Endothelial cell of umbilical vein (primary cell): Measurements from ENCODE around the gene FAM193B. TPM values are rescaled to one million over a fixed set of nuclear protein-coding genes. Genes with fewer than 3 reads are reported as not detected.

Source experiments
- BruUV-seq: library from RNA; stranded (reverse); fragments of 400-500 nt; replicated peaks from 2 replicates; lab custom pipeline; 2021; lab: Mats Ljungman, UMichigan
- CTCF ChIA-PET: fragments of 300-600, 350-600 bp; sonication (Branson Sonifier 250); formaldehyde crosslinking; loops from one replicate; lab custom pipeline; 2021; ENCODE audit warnings: antibody characterized with exemption, inconsistent platforms; lab: Charles Lee
- POLR2A ChIA-PET: fragments of 300-600, 350-600 bp; sonication (Branson Sonifier 250); formaldehyde crosslinking; loops from one replicate; lab custom pipeline; 2021; ENCODE audit warnings: antibody characterized with exemption, inconsistent platforms; lab: Charles Lee
- DNase-seq: peaks from one replicate; pipeline ENCODE4 v3.0.0-alpha.2; 2011; ENCODE audit warnings: low read depth, low spot score
- FAIRE-seq: peaks from 2 replicates; lab custom pipeline; 2011; peaks lifted over from hg19 to GRCh38; lab: Jason Lieb, UNC
- H2AFZ ChIP-seq: 2 replicates; pipeline ENCODE4 v1.6.0; 2012; ENCODE audit warnings: low read depth, low read length, control low read depth, inconsistent platforms
- H3K27ac ChIP-seq: 2 replicates; pipeline ENCODE4 v1.5.1; 2011; ENCODE audit warnings: low read depth, mild to moderate bottlenecking, control low read depth, low read length, moderate library complexity; ENCODE audit not compliant: insufficient read depth
- H3K27me3 ChIP-seq, 2 experiments: 2 replicates each; pipeline versions ENCODE4 v1.6.0 to v1.6.1; 2011; ENCODE audit warnings: low read length in 2 of 2, mixed read lengths in 1 of 2; ENCODE audit not compliant: control insufficient read depth in 2 of 2, insufficient read depth in 2 of 2
- H3K36me3 ChIP-seq, 2 experiments: 2 replicates in 1 of 2; 3 replicates in 1 of 2; pipeline ENCODE4 v1.5.1; 2011; ENCODE audit warnings: low read length in 2 of 2, mild to moderate bottlenecking in 1 of 2, moderate library complexity in 1 of 2; ENCODE audit not compliant: control insufficient read depth in 2 of 2, insufficient read depth in 2 of 2; ENCODE audit errors: extremely low read depth in 1 of 2
- H3K4me1 ChIP-seq: 3 replicates; pipeline ENCODE4 v1.5.1; 2011; ENCODE audit warnings: mild to moderate bottlenecking, low read length; ENCODE audit not compliant: control insufficient read depth, insufficient read depth; ENCODE audit errors: extremely low read depth
- H3K4me2 ChIP-seq: 2 replicates; pipeline ENCODE4 v1.6.1; 2011; ENCODE audit warnings: low read length, control low read depth, mixed read lengths; ENCODE audit not compliant: insufficient read depth
- H3K4me3 ChIP-seq, 3 experiments: fragments of 200-600 bp in 1 of 3; sonication (generic), shearing (Covaris generic) in 1 of 3; replicated peaks in 1 of 3; 2 replicates each; pipeline ENCODE4 v1.5.1; 2011 to 2016; ENCODE audit warnings: control low read depth in 3 of 3, low read length in 3 of 3, mild to moderate bottlenecking in 2 of 3, inconsistent platforms in 1 of 3, low read depth in 1 of 3, moderate library complexity in 1 of 3; ENCODE audit not compliant: insufficient read depth in 1 of 3
- H3K79me2 ChIP-seq: 2 replicates; pipeline ENCODE4 v1.6.0; 2012; ENCODE audit warnings: low read length, inconsistent platforms; ENCODE audit not compliant: control insufficient read depth, insufficient read depth
- H3K9ac ChIP-seq: replicated peaks from 2 replicates; pipeline ENCODE3; 2011; ENCODE audit warnings: low read length, control low read depth; ENCODE audit not compliant: insufficient read depth; ENCODE audit errors: extremely low read depth
- H3K9me1 ChIP-seq: replicated peaks from 3 replicates; pipeline ENCODE4 v1.6.0; 2011; ENCODE audit warnings: mild to moderate bottlenecking, low read length; ENCODE audit not compliant: control insufficient read depth, insufficient read depth; ENCODE audit errors: extremely low read depth
- H3K9me3 ChIP-seq: replicated peaks from 2 replicates; pipeline ENCODE4 v1.5.1; 2012; ENCODE audit warnings: low read length, inconsistent platforms; ENCODE audit not compliant: control insufficient read depth, insufficient read depth
- H4K20me1 ChIP-seq: replicated peaks from 2 replicates; pipeline ENCODE3; 2011; ENCODE audit warnings: mild to moderate bottlenecking, low read length; ENCODE audit not compliant: control insufficient read depth, insufficient read depth; ENCODE audit errors: extremely low read depth
- CTCF ChIP-seq, 2 donors: IDR thresholded peaks; 1 replicate in 1 of 2; 2 replicates in 1 of 2; pipeline ENCODE4 v1.5.1; 2011; ENCODE audit warnings: low read length in 2 of 2, mild to moderate bottlenecking in 2 of 2, moderate library complexity in 2 of 2, control low read depth in 1 of 2, inconsistent platforms in 1 of 2, low read depth in 1 of 2; ENCODE audit not compliant: insufficient read depth in 1 of 2; ENCODE audit errors: extremely low read depth in 1 of 2
- EZH2 ChIP-seq: IDR thresholded peaks from 2 replicates; pipeline ENCODE4 v1.6.1; 2012; ENCODE audit warnings: borderline replicate concordance, low read depth, mild to moderate bottlenecking, moderate library complexity, low read length, inconsistent platforms; ENCODE audit not compliant: severe bottlenecking
- FOS ChIP-seq: IDR thresholded peaks from 2 replicates; pipeline ENCODE4 v1.6.1; 2011; ENCODE audit warnings: mild to moderate bottlenecking, low read length, moderate library complexity, borderline replicate concordance; ENCODE audit not compliant: insufficient read depth
- GATA2 ChIP-seq: IDR thresholded peaks from 2 replicates; pipeline ENCODE4 v1.7.0; 2011; ENCODE audit warnings: low read depth, mild to moderate bottlenecking, moderate library complexity, mixed read lengths, low read length; ENCODE audit not compliant: insufficient read length, insufficient read depth
- JUN ChIP-seq: IDR thresholded peaks from 2 replicates; pipeline ENCODE4 v1.6.1; 2011; ENCODE audit warnings: borderline replicate concordance, low read depth; ENCODE audit not compliant: insufficient read length, insufficient read depth
- MYC ChIP-seq: IDR thresholded peaks from one replicate; pipeline ENCODE4 v1.6.1; 2011; ENCODE audit warnings: mild to moderate bottlenecking, low read depth, low read length
- POLR2A ChIP-seq: IDR thresholded peaks from 2 replicates; pipeline ENCODE4 v1.6.1; 2012; ENCODE audit warnings: low read depth, mild to moderate bottlenecking, control low read depth, low read length
- POLR2AphosphoS5 ChIP-seq: IDR thresholded peaks from 2 replicates; pipeline ENCODE4 v1.6.1; 2012; ENCODE audit warnings: low read depth, mild to moderate bottlenecking, control low read depth, low read length, moderate library complexity; ENCODE audit not compliant: insufficient read depth
- dilution Hi-C: fragments of 300-500 bp; cut with MboI; formaldehyde crosslinking; loops from one replicate; pipeline ENCODE4 v1.15.0; 2019; ENCODE audit warnings: low sequenced_read_pairs; ENCODE audit not compliant: extremely low pct_ligation_motif_present
- intact Hi-C: fragments of 100-400 bp; cut with micrococcal nuclease; formaldehyde crosslinking; loops from one replicate; pipeline ENCODE4 v1.10.0; 2022
- polyA plus RNA-seq, 4 experiments: library from polyadenylated mRNA; depleted of rRNA in 3 of 4; stranded (reverse) in 3 of 4; unstranded in 1 of 4; fragments of >200 nt; gene quantifications; 2 replicates each; pipeline versions ENCODE4 v1.2.1 to v1.2.3, GENCODE V29; 2011 to 2012; ENCODE audit warnings: missing spikeins in 1 of 4
- total RNA-seq: library from RNA; stranded (reverse); gene quantifications from 2 replicates; pipeline ENCODE4 v1.2.3, GENCODE V29; 2021

Gene FAM193B
- total and polyA plus RNA-seq, 2 donors (not counting 3 experiments of a cell fraction or from before 2014, with no cell fraction given) = 57.9 to 75.7 TPM

GRCh38 chr5:177503351-177504085, 50.8 kb downstream of the FAM193B start:
- Histone ChIP-seq H3K4me2 (no peak overlapping the region), H4K20me1 (no peaks in the 10 kb centered on the region), H3K9me3 (no peaks in the 10 kb centered on the region), H3K36me3 (peaks cover 0 to 3% of the 10 kb centered on the region in 2 experiments), H3K4me1 (peaks cover under 1% of the 10 kb centered on the region), H3K27ac (no peak overlapping the region), H3K79me2 (no peaks in the 10 kb centered on the region), H3K9ac (no peak overlapping the region), H2AFZ (no peak overlapping the region), H3K9me1 (no peaks in the 10 kb centered on the region), H3K27me3 (no peaks in the 10 kb centered on the region), H3K4me3 (no peak overlapping the region)
- intact Hi-C loops (no loop called here), dilution Hi-C loops (no loop called here)
- TF ChIP-seq POLR2A (no peak), FOS (no peak), JUN (no peak), MYC (no peak), GATA2 (no peak), POLR2AphosphoS5 (no peak), EZH2 (no peak), CTCF (IDR thresholded peaks at IDR 0.05; ENCODE audit: extremely low read depth in 1 of 2, insufficient read depth in 1 of 2, low read depth in 1 of 2, low read length in 2 of 2) (no peak)
- POLR2A ChIA-PET = no interaction called here
- no peak for FAIRE-seq
- BruUV-seq = no TSS peak
- no peak for DNase-seq
- CTCF ChIA-PET = interaction anchor here (4.0 to 4.8 kb wide), 3 partner anchors 12 to 100 kb away, joined by 25 to 58 read pairs (median 49); no protein-coding TSS in a partner anchor
